Testis (tissue), 2 donors: ENCODE data around the gene SULT1A2.

Experiments
- POLR2A ChIP-seq: fragments of 450-650 bp; IDR thresholded peaks from one replicate; pipeline ENCODE4 v1.6.1; 2017; ENCODE audit warnings: antibody characterized with exemption, mild to moderate bottlenecking, moderate library complexity
- TF ChIP-seq, protein P1 (sequence below), 3 experiments: fragments of 450-650 bp in 2 of 3; fragments of 200-600 bp in 1 of 3; sonication (generic) in 1 of 3; IDR thresholded peaks; one replicate each; pipeline ENCODE4 v1.5.1; 2016 to 2019; ENCODE audit warnings: antibody characterized with exemption in 3 of 3, mild to moderate bottlenecking in 2 of 3, moderate library complexity in 1 of 3

- TF ChIP-seq POLR2A: no peak
- TF ChIP-seq, protein P1, sequence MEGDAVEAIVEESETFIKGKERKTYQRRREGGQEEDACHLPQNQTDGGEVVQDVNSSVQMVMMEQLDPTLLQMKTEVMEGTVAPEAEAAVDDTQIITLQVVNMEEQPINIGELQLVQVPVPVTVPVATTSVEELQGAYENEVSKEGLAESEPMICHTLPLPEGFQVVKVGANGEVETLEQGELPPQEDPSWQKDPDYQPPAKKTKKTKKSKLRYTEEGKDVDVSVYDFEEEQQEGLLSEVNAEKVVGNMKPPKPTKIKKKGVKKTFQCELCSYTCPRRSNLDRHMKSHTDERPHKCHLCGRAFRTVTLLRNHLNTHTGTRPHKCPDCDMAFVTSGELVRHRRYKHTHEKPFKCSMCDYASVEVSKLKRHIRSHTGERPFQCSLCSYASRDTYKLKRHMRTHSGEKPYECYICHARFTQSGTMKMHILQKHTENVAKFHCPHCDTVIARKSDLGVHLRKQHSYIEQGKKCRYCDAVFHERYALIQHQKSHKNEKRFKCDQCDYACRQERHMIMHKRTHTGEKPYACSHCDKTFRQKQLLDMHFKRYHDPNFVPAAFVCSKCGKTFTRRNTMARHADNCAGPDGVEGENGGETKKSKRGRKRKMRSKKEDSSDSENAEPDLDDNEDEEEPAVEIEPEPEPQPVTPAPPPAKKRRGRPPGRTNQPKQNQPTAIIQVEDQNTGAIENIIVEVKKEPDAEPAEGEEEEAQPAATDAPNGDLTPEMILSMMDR (IDR thresholded peaks at IDR 0.05): no peak
Measured at GRCh38 chr16:28592511-28592910, 4.3 kb downstream of the SULT1A2 start.
